OCI-M1 (cell line): ENCODE data around the gene CDH18.

Experiments
- DNase-seq: peaks from one replicate; lab custom pipeline; 2025; lab: John Stamatoyannopoulos, UW

CDH18 gene

DNA sequence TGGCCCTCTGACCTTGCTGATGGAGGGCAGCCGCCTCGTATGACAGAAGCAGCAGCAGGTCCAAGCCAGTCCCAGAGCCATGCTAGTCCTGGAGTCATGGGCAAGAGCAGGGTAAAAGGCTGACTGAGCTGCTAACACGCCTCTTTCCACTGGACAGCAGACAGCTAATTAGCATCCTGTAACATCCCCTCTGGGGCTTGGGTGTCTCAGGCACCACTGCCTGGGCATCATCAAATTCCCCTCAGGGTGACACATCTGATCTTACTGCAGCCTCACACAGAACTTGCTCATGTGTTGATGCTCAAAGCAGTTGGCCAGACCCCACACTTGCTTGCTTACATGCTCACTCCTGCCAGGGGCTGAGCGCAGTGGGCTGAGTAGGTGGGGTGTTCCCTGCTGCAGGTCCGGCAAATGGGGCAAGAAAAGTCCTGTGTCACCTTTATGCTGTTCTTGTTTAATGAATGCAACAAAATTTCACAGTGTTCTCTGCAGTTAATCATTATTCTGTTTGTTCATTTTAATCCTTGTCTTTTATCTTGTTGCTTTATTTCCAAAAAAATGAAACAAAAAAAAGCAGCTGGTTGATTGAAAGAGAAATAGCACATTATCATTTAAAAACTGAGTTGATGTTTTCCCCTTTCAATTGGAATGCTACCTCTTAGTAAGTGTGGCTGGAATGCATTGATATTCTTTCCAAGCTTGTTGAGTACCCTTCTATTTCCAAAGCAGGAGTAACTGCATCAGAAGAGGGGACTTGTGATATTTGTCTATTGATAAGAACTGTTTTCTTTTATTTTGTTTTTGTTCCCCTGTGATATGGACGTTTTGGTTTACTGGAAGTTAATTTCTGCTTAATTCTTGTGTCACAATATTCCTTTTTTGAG is 254.1 kb downstream of the CDH18 start:
- DNase-seq: no peak

DNA sequence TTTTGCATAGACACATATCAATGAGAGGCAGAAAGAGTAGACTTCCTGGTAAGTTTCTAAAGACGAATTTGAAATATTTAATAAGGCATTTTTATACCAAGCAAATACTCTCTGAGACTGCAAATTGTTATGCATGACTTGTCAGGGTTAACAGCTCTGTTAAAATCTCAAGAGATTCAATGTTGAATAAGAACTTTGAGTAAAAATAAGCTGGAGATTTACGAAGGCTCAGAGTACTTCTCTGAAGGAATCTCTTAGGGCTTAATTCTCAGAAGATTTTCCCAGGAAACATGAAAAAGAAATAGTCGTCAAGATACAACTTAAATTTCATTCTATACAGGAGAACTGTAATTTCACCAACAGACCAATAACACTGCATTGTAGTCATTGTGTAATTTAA is 259.4 kb downstream of the CDH18 start:
- DNase-seq: no peak

DNA sequence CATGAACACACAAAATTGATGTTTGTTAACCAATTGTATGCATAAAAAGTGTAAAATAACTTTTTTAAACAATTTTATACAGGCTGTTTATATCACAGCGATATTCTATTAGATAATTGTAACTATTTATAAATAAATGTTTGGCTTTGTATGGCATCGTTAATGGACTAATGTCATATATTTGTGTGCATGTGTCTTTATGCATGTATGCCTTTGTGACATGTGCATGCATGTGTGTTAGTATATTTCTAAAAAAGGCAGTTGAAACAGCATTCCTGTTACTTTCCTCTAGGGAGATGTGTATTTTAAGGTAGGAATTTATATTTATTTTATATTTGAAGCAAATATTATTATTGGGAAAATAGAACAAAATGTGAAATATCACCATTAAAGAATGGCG is 268.9 kb downstream of the CDH18 start:
- DNase-seq: no peak

DNA sequence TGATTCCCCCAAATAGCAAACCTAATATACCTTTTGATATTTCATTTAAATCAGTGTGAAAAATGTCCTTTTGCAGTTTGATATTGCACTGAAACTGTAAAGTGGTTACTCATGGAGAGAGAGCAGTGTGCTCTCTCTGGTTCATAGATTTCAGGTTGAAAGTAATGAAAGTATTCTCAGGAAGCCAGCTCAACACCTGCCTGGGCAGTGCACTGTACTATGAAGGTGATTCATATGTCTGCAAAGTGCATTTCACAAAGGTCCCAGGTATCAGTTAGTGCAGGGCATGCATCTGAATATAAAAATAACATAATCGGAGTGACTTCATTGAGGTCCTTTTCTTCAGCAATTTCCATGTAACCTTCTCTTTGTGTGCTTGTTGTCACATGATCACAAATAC is 274.3 kb downstream of the CDH18 start:
- no peak for DNase-seq

DNA sequence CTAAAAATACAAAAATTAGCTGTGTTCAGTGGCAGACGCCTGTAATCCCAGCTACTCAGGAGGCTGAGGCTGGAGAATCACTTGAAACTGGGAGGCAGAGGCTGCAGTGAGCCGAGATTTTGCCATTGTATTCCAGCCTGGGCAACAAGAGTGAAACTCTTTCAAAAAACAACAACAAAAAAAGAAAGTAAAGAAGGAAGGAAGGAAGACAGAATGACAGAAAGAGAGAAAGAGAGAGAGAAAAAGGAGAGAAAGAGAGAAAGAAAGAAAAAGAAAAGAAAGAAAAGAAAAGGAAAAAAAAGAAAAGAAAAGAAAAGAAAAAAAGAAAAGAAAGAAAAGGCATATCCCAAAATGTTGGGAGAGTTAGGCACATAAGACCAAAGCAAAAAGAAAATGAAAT is 278.6 kb downstream of the CDH18 start:
- DNase-seq: no peak

DNA sequence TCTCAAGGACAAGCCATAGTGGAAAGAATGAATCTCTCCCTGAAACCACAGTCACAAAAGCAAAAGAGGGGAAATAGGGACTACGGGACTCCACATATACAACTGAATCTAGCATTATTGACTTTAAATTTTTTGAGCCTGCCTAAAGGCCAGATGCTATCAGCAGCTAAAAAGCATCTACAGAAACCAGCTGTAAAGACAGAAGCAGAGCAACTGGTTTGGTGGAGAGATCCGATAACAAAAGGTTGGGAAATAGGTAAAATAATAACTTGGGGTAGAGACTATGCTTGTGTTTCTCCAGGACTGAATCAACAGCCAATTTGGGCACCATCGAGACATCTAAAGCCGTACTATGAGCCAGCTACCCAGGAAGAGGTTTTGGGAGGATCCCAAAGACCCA is 281.2 kb downstream of the CDH18 start:
- DNase-seq: no peak

DNA sequence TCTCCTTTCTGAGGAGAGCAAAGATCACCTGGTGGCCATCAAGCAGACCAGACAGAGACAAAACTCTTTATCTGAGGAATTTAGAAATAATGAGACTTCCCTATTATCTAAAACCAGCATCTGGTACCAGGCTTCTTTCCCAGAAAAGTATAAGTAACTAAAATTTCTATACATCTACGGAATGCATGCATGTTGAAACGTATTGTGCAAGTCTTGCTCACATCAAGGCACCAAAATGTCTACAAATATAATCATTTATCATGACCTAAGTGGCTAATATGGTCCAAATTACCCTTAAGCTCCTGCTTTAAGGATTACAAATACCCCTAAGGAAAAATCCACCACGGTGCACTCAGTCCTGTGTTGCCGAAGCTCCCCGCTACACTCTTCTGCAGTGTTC is 286.3 kb downstream of the CDH18 start:
- no peak for DNase-seq

DNA sequence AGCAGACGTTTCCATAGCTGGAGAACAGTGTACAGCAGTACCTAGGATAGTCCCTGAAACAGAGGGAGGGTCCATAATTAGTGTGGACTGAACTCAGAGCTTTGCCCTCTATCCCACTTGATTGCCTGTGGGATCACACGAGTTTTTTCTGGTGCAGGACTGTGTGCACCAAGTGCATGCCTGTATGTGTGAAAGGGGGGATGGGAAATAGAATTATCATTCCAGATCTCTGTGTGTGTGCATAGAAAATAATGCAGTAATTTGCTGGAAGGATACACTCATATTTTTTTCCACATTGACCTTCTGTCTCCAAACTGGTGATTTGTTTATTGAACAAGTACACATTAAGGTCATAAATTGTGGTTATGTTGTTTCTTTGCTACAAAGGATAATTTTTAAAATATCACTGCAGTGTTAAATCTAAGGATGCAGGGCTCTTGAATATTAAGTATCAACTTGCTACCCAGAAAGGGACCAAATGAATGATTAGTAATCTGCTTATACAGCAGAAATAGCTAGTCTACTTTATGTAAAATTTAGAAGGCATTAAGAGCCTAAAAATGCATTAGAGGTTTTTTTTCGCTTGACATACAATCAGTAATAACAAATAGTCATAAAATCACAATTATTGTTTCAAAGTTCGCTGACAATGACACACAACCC is 292.9 kb downstream of the CDH18 start:
- DNase-seq: no peak

DNA sequence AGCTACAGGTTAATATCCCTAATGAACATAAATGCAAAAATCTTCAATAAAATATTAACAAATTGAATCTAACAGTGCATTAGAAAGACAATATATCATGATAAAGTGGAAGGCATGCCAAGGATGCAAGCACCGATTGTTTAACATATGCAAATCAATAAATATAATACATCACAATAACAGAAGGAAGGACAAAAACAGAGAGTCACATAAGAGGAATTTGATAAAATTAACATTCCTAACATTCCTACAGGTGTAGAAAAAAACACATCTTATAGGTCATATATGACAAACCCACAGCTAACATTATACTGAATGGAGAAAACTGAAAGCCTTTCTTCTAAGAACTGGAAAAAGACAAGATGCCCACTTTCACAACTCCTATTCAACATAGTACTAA is 297.0 kb downstream of the CDH18 start:
- DNase-seq: no peak

DNA sequence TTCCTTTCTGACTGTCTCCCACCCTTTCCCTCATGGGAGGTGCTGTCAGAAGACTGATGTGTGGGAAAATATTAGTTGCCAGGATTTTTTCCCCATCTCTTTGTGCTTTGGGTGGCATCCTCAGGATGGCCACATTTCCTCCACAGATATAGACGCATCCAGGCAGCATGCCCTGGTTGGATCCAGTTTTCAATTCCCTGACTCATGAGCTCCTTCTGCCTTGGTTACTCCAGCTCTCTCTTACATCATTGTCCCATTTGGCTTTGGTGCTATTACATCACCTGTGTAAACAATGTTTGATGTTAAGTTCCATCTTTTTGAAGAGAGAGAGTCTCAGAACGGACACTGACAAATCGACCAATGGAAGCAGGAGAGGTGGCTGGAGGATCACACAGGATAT is 302.5 kb downstream of the CDH18 start:
- DNase-seq: no peak

DNA sequence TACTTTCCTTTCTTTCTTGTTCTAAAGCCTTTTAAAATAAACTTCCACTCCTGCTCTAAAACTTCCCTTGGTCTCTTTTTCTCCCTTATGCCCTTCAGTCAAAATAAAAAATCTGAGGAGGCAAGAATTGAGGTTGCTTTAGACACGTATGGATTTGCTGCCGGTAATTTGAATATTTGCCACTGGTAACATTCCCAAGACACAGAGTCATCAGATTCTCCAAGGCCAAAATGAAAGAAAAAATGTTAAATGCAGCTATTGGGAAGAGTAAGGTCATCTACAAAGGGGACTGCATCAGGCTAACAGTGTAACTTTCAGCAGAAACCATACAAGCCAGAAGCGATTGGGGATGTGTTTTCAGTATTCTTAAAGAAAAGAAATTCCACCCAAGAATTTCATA is 311.1 kb downstream of the CDH18 start:
- DNase-seq: no peak

DNA sequence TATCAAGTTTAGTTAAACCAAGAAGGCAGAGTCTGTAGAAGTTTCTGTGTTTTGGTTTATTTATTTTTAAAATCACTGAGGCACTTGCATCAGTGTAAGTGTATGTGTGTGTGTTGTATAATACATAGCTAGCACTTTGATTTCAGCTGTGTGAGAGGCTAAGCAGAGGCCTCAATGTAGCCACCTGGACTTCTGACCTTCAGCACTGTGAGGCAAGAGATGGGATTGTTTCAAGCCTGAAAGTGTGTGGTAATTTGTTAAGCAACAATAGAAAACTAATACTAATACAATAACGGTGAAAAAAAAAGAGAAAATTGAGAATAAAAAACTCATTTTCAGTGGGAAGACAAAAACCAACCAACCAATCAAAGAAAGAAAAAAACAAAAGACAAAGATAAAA is 327.3 kb downstream of the CDH18 start:
- DNase-seq: no peak

DNA sequence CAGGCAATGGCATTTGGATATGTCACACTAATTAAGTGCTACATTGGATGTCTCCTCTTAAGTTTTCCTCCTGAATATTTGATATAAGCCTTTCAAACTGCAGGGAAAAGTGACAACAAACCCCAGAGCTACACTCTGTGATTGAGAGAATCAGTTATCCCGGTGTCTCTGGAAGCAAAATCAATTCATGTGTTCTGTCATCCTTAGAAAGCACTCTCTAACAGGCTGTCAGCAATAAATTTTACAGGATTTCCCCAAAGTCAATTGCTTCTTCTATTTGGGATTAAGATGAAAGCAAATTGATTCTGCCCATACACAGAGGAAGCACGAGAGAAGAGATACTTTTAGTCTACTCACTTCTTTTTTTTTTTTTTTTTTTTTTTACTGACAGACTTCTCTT is 332.4 kb downstream of the CDH18 start:
- DNase-seq: no peak

DNA sequence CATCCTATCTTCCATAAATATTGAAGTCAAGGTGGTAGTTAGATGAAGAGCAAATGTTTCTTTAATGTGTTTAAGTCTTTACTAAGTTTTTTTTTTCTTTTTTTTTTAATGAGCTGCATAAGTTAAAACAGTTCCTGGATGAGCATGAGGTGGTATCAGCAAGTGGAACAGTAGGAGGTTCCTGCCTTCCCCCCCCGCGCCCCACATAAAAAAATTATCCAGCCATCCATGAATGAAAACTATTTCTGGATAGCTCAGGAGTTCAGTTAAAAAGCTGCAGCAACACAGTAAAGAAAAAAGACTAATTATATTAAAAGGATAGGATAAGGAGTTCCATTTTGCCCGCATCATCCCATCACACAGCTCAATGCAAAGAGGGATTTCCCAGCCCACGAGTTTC is 349.5 kb downstream of the CDH18 start:
- no peak for DNase-seq

DNA sequence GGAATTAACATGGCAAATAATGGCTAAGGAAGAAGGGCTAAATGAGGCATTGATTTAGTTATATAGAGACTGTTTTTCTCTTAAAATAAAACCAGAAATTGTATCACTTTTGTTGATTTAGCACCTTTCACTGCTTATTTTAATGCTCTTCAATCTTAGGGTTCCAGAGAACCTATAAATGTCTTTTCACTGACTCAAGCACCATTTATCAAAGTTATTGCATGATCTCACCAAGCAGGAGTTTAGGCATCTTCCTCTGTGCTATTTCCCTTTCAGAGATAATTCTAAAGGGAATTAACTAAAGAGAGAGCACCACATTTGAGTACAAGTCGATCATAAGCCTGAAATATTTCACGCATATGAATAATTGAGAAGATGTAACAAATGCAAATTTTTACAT is 357.1 kb downstream of the CDH18 start:
- no peak for DNase-seq

DNA sequence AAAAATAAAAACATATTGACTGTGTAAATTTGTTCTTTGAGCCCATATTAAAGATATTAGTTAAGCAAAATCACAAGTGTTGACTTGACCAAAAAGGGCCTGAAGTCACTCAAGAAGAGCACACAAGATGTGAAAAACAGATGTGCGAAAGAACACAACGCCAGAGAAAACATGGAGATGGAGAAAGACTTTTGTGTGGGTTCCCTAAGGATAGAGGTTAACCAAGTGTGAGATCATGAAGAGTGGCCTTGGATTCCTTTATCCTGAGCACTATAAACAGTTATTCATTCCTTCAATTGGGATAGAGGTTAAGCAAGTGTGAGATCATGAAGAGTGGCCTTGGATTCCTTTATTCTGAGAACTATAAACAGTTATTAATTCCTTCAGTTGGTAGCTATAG is 361.8 kb downstream of the CDH18 start:
- DNase-seq: no peak

DNA sequence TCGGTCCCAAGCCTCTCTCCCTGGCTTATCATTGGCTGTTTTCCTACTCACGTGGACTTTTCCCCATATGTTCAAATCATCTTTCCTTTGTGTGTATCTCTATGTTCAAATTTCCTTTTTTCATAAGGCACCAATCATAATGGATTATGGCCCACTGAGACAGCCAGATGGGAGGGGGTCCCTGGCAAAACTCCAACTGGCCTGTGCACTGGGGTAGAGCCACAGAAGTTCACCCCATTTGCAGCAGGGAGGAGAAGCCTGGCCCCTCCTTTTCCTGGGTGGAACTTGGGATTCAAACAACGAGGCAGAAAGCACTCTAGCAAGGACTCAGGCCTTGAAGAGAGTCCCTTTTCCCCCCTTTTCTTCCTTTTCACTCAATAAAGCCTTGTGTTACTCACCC is 362.4 kb downstream of the CDH18 start:
- no peak for DNase-seq

DNA sequence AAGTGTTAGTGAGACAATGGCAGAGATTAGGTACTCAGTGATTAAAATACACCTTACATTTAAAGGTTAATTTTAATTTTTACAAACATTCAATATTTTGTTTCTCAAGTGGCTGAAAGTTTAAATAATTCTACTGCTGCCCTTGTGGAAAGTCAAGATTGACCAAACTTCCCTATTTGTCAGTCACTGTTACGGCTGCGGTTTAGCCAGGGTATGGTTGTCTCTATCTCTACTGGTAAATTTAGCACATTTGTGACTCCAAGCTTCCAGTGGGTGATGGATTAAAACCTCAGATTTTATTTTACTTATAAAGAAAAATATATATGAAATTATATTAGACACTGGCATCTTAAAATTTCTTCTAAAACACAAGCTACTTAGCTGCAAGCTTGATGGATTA is 368.4 kb downstream of the CDH18 start:
- peak; percentile 64 for DNase-seq

DNA sequence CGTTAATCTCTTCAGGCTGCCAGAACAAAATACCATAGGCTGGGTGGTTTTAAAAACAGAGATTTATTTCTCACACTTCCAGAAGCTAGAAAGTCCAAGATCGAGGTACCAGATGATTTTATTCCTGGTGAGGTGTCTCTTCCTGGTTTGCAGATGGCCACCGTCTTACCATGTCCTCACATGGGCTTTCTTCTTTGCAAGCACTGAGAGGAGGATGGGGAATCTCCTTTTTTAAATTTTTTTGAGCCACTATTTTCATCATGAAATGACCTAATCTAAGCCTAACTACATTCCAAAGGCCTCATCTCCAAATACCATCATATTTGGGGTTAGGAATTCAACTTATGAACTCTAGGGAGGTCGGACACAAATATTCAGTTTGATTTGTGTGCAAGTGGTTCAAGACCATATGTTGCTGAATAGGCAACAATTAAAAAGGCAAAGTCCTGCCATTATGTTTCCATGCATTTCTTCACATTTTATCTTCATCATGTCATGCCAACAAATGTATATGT is 371.2 kb downstream of the CDH18 start:
- no peak for DNase-seq

DNA sequence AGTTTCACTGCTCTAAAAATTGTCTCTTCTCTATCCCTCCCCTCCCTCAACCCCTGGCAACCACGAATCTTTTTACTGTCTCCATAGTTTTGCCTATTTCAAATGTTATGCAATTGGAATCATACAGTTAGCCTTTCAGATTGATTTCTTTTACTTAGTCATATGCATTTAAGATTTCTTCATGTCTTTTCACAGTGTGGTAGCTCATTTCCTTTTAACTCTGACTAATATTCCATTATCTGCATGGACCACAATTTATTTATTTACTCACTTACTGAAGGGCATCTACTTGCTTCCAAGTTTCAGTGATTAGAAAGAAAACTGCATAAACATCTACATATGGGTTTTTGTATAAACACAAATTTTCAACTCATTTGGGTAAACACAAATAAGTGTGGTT is 372.3 kb downstream of the CDH18 start:
- DNase-seq: no peak

DNA sequence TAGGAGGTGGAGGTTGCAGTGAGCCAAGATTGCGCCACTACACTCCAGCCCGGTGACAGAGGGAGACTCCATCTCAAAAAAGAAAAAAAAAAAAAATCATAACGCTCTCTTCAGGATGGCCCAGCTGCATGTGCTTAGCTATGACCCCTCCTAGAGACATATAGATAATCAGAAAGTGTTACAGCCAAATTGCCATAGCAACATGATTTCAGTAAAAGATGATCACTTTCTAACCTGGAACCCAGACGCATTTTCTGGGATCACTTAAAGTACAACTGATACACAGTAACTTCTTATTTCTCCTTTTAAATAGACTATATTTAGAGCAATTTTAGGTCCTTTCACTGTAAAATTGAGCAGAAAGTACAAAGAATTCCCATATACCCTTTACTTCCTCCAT is 372.9 kb downstream of the CDH18 start:
- DNase-seq: no peak

DNA sequence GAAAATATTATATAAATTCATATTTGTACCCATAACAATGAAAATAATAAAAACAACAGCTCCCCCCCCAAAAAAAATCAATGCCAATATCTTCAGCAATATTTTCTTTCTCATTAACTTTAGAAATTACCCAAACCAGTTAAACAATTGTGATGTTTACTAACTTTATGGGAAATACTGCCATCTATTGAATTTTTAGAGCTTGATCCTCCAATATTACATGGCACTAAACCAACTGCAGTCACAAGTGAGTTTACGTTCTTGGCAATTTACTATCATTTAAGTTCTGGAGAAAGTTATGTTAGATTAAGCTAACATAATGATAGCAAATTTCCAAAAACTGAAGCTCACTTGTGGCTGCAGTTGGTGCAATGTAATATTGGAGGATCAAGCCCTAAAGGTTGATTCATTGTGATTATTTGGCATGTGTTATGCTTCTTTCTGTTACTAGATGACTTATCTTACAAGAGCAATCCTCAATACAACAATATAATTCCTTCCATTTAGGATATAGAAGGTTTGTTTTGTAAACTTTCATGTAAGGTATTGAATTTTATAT is 379.5 kb downstream of the CDH18 start:
- peak; percentile 53 for DNase-seq

DNA sequence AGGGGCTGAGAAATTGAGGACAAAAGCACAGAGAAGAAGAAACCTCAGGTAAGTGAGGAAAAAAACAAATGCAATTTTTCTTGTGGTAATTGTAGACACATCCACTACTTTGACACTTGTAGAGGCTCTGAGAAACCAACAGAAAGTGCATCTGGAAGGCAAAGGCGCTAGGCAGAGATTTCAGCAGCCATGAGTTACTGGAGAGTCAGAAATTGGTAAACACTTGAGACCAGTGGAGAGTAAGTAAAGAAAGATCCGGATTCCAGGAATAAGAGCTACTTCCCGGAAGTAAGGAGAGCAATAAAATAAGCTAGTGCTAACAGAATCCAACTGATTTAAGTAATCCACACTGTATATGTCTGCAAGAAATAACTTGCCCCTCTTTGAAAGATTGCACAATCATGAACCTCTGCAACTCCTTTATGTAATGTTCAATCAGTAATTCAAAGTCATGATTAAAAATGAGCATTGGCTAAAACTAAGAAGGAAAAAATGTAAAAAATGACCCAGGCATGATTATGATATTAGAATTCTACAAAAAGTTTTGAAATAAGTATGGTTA is 382.1 kb downstream of the CDH18 start:
- peak; percentile 3 for DNase-seq
